Ovary (tissue), 3 donors: ENCODE results near the gene MAGI1.

Source experiments
- POLR2A ChIP-seq: fragments of 450-650 bp; IDR thresholded peaks from one replicate; pipeline ENCODE4 v1.6.1; 2017; ENCODE audit warnings: antibody characterized with exemption, mild to moderate bottlenecking, moderate library complexity
- TF ChIP-seq, protein P1 (sequence below), 3 donors: fragments of 450-650 bp in 2 of 3; fragments of 200-600 bp in 1 of 3; IDR thresholded peaks; one replicate each; pipeline versions ENCODE4 v1.5.1 to v1.8.0; 2016 to 2022; ENCODE audit warnings: antibody characterized with exemption in 3 of 3, mild to moderate bottlenecking in 1 of 3
- donor health status: DM: no; HTN: no; CAD: no.

DNA sequence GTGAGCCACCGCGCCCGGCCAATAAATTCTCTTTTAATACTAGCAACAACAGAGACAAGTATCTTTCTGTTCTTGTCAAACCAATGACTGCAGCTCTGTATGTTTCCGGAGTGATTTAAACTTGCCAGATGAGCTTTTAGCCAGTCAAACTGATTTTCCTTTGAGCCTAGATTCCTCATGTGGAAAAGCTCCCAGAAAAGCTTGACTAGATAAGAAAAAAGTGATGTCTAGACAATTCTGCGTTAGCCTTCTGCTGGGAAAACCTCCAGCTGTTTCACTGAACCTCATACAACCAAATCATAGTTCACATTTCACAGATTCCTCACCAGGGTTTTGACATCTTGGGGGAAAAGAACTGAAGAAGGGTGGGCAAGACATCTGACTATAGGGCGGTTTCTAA lies 78.6 kb downstream of the MAGI1 start:
- TF ChIP-seq, protein P1, sequence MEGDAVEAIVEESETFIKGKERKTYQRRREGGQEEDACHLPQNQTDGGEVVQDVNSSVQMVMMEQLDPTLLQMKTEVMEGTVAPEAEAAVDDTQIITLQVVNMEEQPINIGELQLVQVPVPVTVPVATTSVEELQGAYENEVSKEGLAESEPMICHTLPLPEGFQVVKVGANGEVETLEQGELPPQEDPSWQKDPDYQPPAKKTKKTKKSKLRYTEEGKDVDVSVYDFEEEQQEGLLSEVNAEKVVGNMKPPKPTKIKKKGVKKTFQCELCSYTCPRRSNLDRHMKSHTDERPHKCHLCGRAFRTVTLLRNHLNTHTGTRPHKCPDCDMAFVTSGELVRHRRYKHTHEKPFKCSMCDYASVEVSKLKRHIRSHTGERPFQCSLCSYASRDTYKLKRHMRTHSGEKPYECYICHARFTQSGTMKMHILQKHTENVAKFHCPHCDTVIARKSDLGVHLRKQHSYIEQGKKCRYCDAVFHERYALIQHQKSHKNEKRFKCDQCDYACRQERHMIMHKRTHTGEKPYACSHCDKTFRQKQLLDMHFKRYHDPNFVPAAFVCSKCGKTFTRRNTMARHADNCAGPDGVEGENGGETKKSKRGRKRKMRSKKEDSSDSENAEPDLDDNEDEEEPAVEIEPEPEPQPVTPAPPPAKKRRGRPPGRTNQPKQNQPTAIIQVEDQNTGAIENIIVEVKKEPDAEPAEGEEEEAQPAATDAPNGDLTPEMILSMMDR (IDR thresholded peaks at IDR 0.05), result no peak
- TF ChIP-seq POLR2A, result no peak
